DOHH2 (cell line): ENCODE results near the gene BCOR.

Source experiments
- H3F3A ChIP-seq: fragments of 200-600 bp; sonication (generic), shearing (Covaris generic); 2 replicates; pipeline ENCODE4 v1.6.0; 2016; ENCODE audit warnings: antibody characterized with exemption, mild to moderate bottlenecking; ENCODE audit not compliant: control insufficient read depth, insufficient read depth
- H3K27ac ChIP-seq: fragments of 200-600 bp; sonication (generic); 2 replicates; pipeline ENCODE4 v1.5.1; 2014; ENCODE audit warnings: low read depth, mild to moderate bottlenecking, low read length, moderate library complexity
- H3K27me3 ChIP-seq: fragments of 200-600 bp; sonication (generic); 2 replicates; pipeline ENCODE4 v1.6.1; 2014; ENCODE audit warnings: mild to moderate bottlenecking, low read length, mixed read lengths; ENCODE audit not compliant: control insufficient read depth
- H3K36me3 ChIP-seq: fragments of 200-600 bp; sonication (generic); 2 replicates; pipeline ENCODE4 v1.6.1; 2014; ENCODE audit warnings: mild to moderate bottlenecking, low read length, moderate library complexity, mixed read lengths; ENCODE audit not compliant: control insufficient read depth
- H3K4me1 ChIP-seq: fragments of 200-600 bp; sonication (generic); 2 replicates; pipeline ENCODE4 v1.6.1; 2014; ENCODE audit warnings: mild to moderate bottlenecking, low read length, mixed read lengths; ENCODE audit not compliant: control insufficient read depth
- H3K4me2 ChIP-seq: fragments of 200-600 bp; sonication (generic); 2 replicates; pipeline ENCODE4 v1.6.0; 2014; ENCODE audit warnings: mild to moderate bottlenecking, low read length, moderate library complexity
- H3K4me3 ChIP-seq: fragments of 200-600 bp; sonication (generic); 2 replicates; pipeline ENCODE4 v1.5.1; 2014; ENCODE audit warnings: mild to moderate bottlenecking, low read length, mixed read lengths
- H3K79me2 ChIP-seq: fragments of 200-600 bp; sonication (generic); 2 replicates; pipeline ENCODE4 v1.6.1; 2014; ENCODE audit warnings: mild to moderate bottlenecking, low read length, mixed read lengths; ENCODE audit not compliant: control insufficient read depth
- H3K9me2 ChIP-seq: fragments of 200-600 bp; sonication (generic); replicated peaks from 2 replicates; pipeline ENCODE4 v1.6.1; 2014; ENCODE audit warnings: mild to moderate bottlenecking, low read length, mixed read lengths; ENCODE audit not compliant: control insufficient read depth
- H3K9me3 ChIP-seq: fragments of 200-600 bp; sonication (generic); 2 replicates; pipeline ENCODE4 v1.6.1; 2014; ENCODE audit warnings: antibody characterized with exemption, low read length, mixed read lengths; ENCODE audit not compliant: control insufficient read depth, insufficient read depth
- H4K20me1 ChIP-seq: fragments of 200-600 bp; sonication (generic); 2 replicates; pipeline ENCODE4 v1.6.0; 2014; ENCODE audit warnings: low read depth, mild to moderate bottlenecking, antibody characterized with exemption, low read length, moderate library complexity; ENCODE audit not compliant: control insufficient read depth, insufficient read depth
- EZH2phosphoT487 ChIP-seq: fragments of 200-600 bp; sonication (generic); IDR thresholded peaks from 2 replicates; pipeline ENCODE4 v1.6.1; 2017; ENCODE audit warnings: borderline replicate concordance, mild to moderate bottlenecking, antibody characterized with exemption, low read length, moderate library complexity, mixed read lengths
- TF ChIP-seq, protein P1 (sequence below): fragments of 200-600 bp; sonication (generic); IDR thresholded peaks from one replicate; pipeline ENCODE4 v1.5.1; 2014; ENCODE audit warnings: antibody characterized with exemption, mild to moderate bottlenecking, low read depth, low read length; ENCODE audit not compliant: poor library complexity, severe bottlenecking

Gene BCOR

DNA sequence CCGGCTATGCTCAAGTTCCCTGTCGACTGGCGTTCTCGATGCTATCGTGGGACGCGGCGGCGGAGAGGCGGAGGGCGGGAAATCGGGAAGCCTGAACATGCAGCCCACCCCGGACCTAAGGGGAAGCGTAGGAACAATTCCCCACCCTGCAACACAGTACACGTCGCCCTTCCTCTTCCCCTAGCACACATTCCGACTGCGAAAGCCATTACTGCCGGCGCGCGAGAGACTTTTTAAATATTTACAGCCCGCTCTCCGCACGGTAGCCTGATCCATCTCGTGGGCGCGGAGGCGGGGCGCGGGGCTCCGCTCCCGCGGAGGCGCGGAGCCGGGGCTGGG is 48.1 kb upstream of the BCOR start:
- Histone ChIP-seq H3K4me3 (no peak overlapping the region), H3F3A (0 out of 2 replicates have a peak, but pooled peaks cover 3% of the 10 kb centered on the region), H3K79me2 (no peaks in the 10 kb centered on the region), H3K36me3 (no peaks in the 10 kb centered on the region), H4K20me1 (no peaks in the 10 kb centered on the region), H3K27me3 (0 out of 2 replicates have a peak, but pooled peaks cover 2% of the 10 kb centered on the region), H3K4me2 (peak overlapping the region; percentile 41; the same call in 1 of the 2 replicates), H3K27ac (no peak overlapping the region), H3K9me2 (no peaks in the 10 kb centered on the region), H3K4me1 (peaks cover 51% of the 10 kb centered on the region), H3K9me3 (no peaks in the 10 kb centered on the region)
- TF ChIP-seq, protein P1, sequence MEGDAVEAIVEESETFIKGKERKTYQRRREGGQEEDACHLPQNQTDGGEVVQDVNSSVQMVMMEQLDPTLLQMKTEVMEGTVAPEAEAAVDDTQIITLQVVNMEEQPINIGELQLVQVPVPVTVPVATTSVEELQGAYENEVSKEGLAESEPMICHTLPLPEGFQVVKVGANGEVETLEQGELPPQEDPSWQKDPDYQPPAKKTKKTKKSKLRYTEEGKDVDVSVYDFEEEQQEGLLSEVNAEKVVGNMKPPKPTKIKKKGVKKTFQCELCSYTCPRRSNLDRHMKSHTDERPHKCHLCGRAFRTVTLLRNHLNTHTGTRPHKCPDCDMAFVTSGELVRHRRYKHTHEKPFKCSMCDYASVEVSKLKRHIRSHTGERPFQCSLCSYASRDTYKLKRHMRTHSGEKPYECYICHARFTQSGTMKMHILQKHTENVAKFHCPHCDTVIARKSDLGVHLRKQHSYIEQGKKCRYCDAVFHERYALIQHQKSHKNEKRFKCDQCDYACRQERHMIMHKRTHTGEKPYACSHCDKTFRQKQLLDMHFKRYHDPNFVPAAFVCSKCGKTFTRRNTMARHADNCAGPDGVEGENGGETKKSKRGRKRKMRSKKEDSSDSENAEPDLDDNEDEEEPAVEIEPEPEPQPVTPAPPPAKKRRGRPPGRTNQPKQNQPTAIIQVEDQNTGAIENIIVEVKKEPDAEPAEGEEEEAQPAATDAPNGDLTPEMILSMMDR: no peak
- TF ChIP-seq EZH2phosphoT487: no peak

DNA sequence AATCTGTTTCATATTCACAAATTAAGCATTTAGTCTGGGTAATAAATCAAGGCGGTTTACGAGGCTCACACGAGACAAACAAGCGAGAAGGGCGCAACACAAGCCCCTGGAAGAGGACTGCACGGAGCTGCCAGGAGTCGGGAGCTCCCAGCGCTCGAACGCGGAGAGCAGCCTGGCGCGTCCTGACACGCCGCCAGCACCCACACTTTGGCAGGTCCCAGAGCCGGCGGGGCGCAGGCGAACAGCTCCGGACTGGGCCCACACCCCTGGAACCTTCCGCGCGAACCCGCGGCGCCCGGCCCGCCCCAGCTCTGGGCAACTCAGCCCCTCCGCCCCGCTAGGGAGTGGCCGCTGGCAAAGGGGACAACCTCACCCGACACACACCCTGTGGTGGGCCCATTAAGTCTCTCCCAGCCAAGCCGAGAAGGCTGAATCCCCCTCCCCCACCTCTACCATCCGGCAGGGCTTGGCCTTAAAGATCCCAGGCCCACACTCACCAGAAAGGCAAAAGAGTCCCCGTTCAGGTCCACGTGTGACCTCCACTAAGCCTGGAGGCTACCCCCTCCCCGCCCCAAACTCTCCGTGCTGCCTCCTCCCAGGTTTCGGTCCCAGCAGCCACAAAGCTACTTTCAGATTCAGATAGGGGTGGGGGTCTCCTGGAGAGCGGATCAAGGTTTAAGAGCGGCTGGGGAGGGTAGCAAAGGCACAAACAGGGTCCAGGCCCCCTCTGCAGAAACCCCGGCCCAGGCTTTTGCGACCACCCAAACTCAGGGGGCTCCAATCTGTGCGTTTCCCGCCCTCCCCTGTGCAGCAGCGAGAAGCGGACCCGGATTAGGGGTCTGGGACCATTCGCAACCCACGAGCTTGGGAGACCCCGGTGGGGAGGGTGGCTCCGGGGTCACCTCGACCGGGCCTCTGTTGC is 47.5 kb upstream of the BCOR start:
- no peak overlapping the region for H3K27ac ChIP-seq
- no peak overlapping the region for H3K4me2 ChIP-seq
- TF ChIP-seq EZH2phosphoT487: no peak
- TF ChIP-seq, protein P1: no peak
- no peaks in the 10 kb centered on the region for H3K79me2 ChIP-seq
- 0 out of 2 replicates have a peak, but pooled peaks cover 2% of the 10 kb centered on the region for H3K27me3 ChIP-seq
- H3K4me3 ChIP-seq: no peak overlapping the region
- no peaks in the 10 kb centered on the region for H3K36me3 ChIP-seq
- no peaks in the 10 kb centered on the region for H3K9me3 ChIP-seq
- H3K4me1 ChIP-seq: peaks cover 47% of the 10 kb centered on the region
- 0 out of 2 replicates have a peak, but pooled peaks cover 3% of the 10 kb centered on the region for H3F3A ChIP-seq
- no peaks in the 10 kb centered on the region for H4K20me1 ChIP-seq
- H3K9me2 ChIP-seq: no peaks in the 10 kb centered on the region

DNA sequence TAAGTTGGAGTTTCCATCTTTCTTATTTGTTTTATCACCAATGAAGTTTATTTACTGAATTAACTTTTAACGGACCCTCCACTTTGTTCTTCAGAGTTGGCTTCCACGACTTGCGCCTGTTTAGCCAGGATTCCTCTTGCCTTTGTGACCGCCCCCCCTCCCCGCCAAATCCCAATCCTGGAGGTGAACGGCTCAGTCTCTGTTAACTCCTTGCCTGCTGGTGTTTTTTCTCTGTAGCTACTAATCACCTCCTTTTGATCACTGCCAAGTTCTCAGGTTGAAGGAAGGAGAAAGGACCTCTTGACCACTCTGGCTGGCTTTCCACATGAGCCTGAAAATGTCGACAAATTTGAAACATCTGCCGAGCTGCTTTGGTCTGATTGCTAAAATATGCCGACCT is 46.8 kb upstream of the BCOR start:
- Histone ChIP-seq H3K27ac (no peak overlapping the region), H3K79me2 (no peaks in the 10 kb centered on the region), H3F3A (no peaks in the 10 kb centered on the region), H3K36me3 (no peaks in the 10 kb centered on the region), H3K4me1 (peaks cover 41% of the 10 kb centered on the region), H3K27me3 (0 out of 2 replicates have a peak, but pooled peaks cover 2% of the 10 kb centered on the region), H3K4me3 (no peak overlapping the region), H4K20me1 (no peaks in the 10 kb centered on the region), H3K9me2 (no peaks in the 10 kb centered on the region), H3K9me3 (no peaks in the 10 kb centered on the region), H3K4me2 (no peak overlapping the region)
- no peak for TF ChIP-seq EZH2phosphoT487
- TF ChIP-seq, protein P1: no peak
